ENCODE results near the gene SIL1. TPM values are rescaled to one million over a fixed set of nuclear protein-coding genes. Genes with fewer than 3 reads are reported as not detected.

SIL1 gene
- total RNA-seq, 3 donors from 2014 or later (not counting 1 experiment from before 2014, with no cell fraction given): 16.9 to 22.5 (median 22.4) TPM

DNA sequence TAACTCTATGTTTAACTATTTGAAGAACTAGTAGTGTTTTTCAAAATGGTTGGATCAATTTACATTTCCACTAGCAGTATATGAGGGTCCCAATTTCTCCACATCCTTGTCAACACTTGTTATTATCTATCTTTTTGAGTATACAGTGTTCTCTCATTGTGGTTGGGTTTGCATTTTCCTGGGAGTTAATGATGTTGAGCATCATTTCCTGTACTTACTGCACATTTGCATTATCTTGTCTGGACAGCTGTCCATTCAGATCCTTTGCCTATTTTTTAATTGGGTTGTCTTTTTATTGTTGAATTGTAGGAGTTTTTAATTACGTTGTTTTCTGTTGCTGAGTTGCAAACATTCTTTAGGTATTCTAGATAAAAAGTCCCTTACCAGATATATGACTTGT lies 219.6 kb downstream of the SIL1 start:
- Histone ChIP-seq H3K27ac (ENCODE audit: low read length) (no peak overlapping the region), H3K4me3 (ENCODE audit: low read length) (no peak overlapping the region), H3K4me1 (ENCODE audit: control insufficient read depth, insufficient read depth, low read length) (peaks cover 23% of the 10 kb centered on the region), H3K36me3 (ENCODE audit: control insufficient read depth, insufficient read depth, low read length) (no peaks in the 10 kb centered on the region), H3K9me3 (ENCODE audit: control insufficient read depth, insufficient read depth, low read length) (no peaks in the 10 kb centered on the region), H3K27me3 (ENCODE audit: control insufficient read depth, insufficient read depth, low read length) (no peaks in the 10 kb centered on the region)
- peaks cover 32 to 40% of the 10 kb centered on the region in 2 donors for H3K4me1 Mint-ChIP-seq
- ATAC-seq: no peak
- peak overlapping the region; percentile 66 to 86 for H3K27ac Mint-ChIP-seq
- TF ChIP-seq, protein P1, sequence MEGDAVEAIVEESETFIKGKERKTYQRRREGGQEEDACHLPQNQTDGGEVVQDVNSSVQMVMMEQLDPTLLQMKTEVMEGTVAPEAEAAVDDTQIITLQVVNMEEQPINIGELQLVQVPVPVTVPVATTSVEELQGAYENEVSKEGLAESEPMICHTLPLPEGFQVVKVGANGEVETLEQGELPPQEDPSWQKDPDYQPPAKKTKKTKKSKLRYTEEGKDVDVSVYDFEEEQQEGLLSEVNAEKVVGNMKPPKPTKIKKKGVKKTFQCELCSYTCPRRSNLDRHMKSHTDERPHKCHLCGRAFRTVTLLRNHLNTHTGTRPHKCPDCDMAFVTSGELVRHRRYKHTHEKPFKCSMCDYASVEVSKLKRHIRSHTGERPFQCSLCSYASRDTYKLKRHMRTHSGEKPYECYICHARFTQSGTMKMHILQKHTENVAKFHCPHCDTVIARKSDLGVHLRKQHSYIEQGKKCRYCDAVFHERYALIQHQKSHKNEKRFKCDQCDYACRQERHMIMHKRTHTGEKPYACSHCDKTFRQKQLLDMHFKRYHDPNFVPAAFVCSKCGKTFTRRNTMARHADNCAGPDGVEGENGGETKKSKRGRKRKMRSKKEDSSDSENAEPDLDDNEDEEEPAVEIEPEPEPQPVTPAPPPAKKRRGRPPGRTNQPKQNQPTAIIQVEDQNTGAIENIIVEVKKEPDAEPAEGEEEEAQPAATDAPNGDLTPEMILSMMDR (IDR thresholded peaks at IDR 0.05): no peak
- WGBS (ENCODE audit: insufficient coverage): no CpG with 5 or more reads among the region's 1 CpG
- H3K36me3 Mint-ChIP-seq: no peaks in the 10 kb centered on the region
- DNase-seq: no peak
- no peaks in the 10 kb centered on the region for H3K9me3 Mint-ChIP-seq
- no peaks in the 10 kb centered on the region for H3K27me3 Mint-ChIP-seq (ENCODE audit: low read depth in 2 of 2)
- H3K4me3 Mint-ChIP-seq: no peak overlapping the region
- intact Hi-C loops (cut with micrococcal nuclease): no loop called here

DNA sequence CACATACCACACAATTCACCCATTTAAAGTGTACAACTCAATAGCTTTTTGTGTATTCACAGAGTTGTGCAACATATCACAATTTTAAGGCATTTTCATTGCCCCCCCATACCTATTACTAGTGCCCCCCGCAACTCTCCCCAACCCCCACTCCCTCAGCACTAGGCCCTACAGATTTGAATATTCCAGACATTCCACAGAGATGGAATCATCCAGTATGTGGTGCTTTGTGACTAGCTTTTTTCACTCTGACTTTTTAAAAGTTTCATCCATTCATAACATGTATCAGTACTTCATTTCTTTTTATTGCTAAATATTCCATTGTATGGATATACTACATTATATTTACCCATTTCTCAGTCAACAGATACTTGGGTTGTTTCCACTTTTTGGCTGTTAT lies 220.1 kb downstream of the SIL1 start:
- Histone ChIP-seq H3K36me3 (ENCODE audit: control insufficient read depth, insufficient read depth, low read length) (no peaks in the 10 kb centered on the region), H3K9me3 (ENCODE audit: control insufficient read depth, insufficient read depth, low read length) (no peaks in the 10 kb centered on the region), H3K27me3 (ENCODE audit: control insufficient read depth, insufficient read depth, low read length) (no peaks in the 10 kb centered on the region), H3K4me1 (ENCODE audit: control insufficient read depth, insufficient read depth, low read length) (peaks cover 23% of the 10 kb centered on the region), H3K27ac (ENCODE audit: low read length) (no peak overlapping the region), H3K4me3 (ENCODE audit: low read length) (no peak overlapping the region)
- ATAC-seq (no peak), DNase-seq (no peak)
- H3K36me3 Mint-ChIP-seq: no peaks in the 10 kb centered on the region
- peaks cover 32 to 40% of the 10 kb centered on the region in 2 donors for H3K4me1 Mint-ChIP-seq
- H3K9me3 Mint-ChIP-seq: no peaks in the 10 kb centered on the region
- intact Hi-C loops (cut with micrococcal nuclease): no loop called here
- TF ChIP-seq, protein P1 (IDR thresholded peaks at IDR 0.05): no peak
- WGBS (ENCODE audit: insufficient coverage): 100% methylated on average over 1 of the region's 1 CpG
- no peaks in the 10 kb centered on the region for H3K27me3 Mint-ChIP-seq (ENCODE audit: low read depth in 2 of 2)
- H3K4me3 Mint-ChIP-seq: no peak overlapping the region
- H3K27ac Mint-ChIP-seq: peak overlapping the region in 1 of 2 donors; percentile 66

DNA sequence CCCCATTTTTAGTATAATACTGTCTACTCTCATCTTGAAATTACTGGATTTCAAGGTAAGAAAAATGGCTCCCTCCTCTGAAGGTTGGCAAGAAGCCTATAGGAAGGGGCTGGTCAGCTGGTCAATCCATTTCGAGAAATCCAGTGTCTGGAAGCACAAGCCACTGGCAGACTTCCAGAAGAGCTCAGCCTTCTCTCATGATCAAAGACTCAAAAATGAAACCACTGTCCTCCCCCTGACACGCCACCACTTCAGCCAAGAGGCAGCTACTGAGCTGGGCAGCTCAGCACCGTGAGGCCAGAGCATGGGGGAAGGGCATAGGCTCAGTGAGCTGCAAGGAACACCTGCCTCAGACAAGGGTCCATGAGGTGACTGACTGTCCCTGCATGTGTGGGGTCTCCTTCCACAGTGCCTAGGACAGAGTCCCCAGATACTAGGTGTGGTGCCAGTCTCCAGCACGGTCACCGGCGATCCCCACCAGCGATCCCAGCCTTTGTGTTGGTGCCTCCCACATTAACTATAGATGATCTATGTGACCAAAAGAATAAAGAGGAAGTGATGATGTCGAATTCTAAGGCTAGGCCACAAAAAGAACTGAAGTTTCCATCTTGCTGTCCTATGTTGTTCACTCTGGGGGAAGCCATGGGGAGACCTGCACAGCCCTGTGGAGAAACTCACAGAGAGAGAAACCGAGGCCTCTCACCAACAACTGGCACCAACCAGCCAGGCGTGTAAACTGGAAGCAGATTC lies 222.9 kb downstream of the SIL1 start:
- H3K4me3 Mint-ChIP-seq: no peak overlapping the region
- no peaks in the 10 kb centered on the region for H3K9me3 Mint-ChIP-seq
- TF ChIP-seq, protein P1 (IDR thresholded peaks at IDR 0.05): no peak
- H3K36me3 Mint-ChIP-seq: no peaks in the 10 kb centered on the region
- H3K27me3 Mint-ChIP-seq (ENCODE audit: low read depth in 2 of 2): no peaks in the 10 kb centered on the region
- Histone ChIP-seq H3K4me3 (ENCODE audit: low read length) (no peak overlapping the region), H3K4me1 (ENCODE audit: control insufficient read depth, insufficient read depth, low read length) (peaks cover 10% of the 10 kb centered on the region), H3K36me3 (ENCODE audit: control insufficient read depth, insufficient read depth, low read length) (no peaks in the 10 kb centered on the region), H3K9me3 (ENCODE audit: control insufficient read depth, insufficient read depth, low read length) (no peaks in the 10 kb centered on the region), H3K27ac (ENCODE audit: low read length) (no peak overlapping the region), H3K27me3 (ENCODE audit: control insufficient read depth, insufficient read depth, low read length) (no peaks in the 10 kb centered on the region)
- intact Hi-C loops (cut with micrococcal nuclease): no loop called here
- ATAC-seq (no peak), DNase-seq (no peak)
- 74% methylated on average over 10 of the region's 10 CpGs for WGBS (ENCODE audit: insufficient coverage)
- H3K4me1 Mint-ChIP-seq: peaks cover 11 to 22% of the 10 kb centered on the region in 2 donors
- no peak overlapping the region for H3K27ac Mint-ChIP-seq

Measured in natural killer cell (primary cell).